HepG2 (cell line): ENCODE measurements around the gene TTLL13. TPM values are rescaled to one million over a fixed set of nuclear protein-coding genes. Genes with fewer than 3 reads are reported as not detected.

ENCODE experiments used
- AGO2 ChIP-seq: fragments of 200-400 bp; formaldehyde crosslinking; optimal IDR thresholded peaks from 2 replicates; pipeline ENCODE3; 2017; ENCODE audit warnings: mild to moderate bottlenecking, low read depth, low read length, moderate library complexity
- ETV5 ChIP-seq: IDR thresholded peaks from 2 replicates; pipeline ENCODE4 v1.6.1; 2018; ENCODE audit warnings: missing biosample characterization, missing genetic modification reagents, inconsistent platforms, borderline replicate concordance
- FOXM1 ChIP-seq: sonication (generic); formaldehyde crosslinking; IDR thresholded peaks from 2 replicates; pipeline ENCODE4 v1.5.0; 2020; ENCODE audit warnings: missing genetic modification reagents
- HMGA1 ChIP-seq: sonication (generic); formaldehyde crosslinking; conservative IDR thresholded peaks from 2 replicates; pipeline ENCODE4 v1.4.0; 2020; ENCODE audit warnings: missing genetic modification reagents
- JUND ChIP-seq: sonication (generic); formaldehyde crosslinking; IDR thresholded peaks from 2 replicates; pipeline ENCODE4 v1.8.0; 2022; ENCODE audit warnings: mild to moderate bottlenecking, missing genetic modification reagents
- NCOA5 ChIP-seq: sonication (generic); formaldehyde crosslinking; IDR thresholded peaks from 2 replicates; pipeline ENCODE4 v1.4.0; 2020; ENCODE audit warnings: missing genetic modification reagents
- NCOR1 ChIP-seq: fragments of 200-600 bp; sonication (generic); IDR thresholded peaks from 2 replicates; pipeline ENCODE4 v1.7.0; 2017; ENCODE audit warnings: antibody characterized with exemption, low read length, borderline replicate concordance
- PRMT3 ChIP-seq: sonication (generic); formaldehyde crosslinking; IDR thresholded peaks from 2 replicates; pipeline ENCODE4 v1.8.1; 2022; ENCODE audit warnings: low read depth, mild to moderate bottlenecking, moderate library complexity, missing genetic modification reagents, borderline replicate concordance
- RAD21 ChIP-seq: fragments of 450-650 bp; formaldehyde crosslinking; IDR thresholded peaks from 2 replicates; pipeline ENCODE4 v1.5.0; 2020; ENCODE audit warnings: mild to moderate bottlenecking
- SPEN ChIP-seq: sonication (generic); formaldehyde crosslinking; IDR thresholded peaks from 2 replicates; pipeline ENCODE4 v1.5.1; 2020; ENCODE audit warnings: low read depth, mild to moderate bottlenecking, missing genetic modification reagents
- SSRP1 ChIP-seq: IDR thresholded peaks from 2 replicates; pipeline ENCODE4 v1.6.1; 2016; ENCODE audit warnings: control low read depth
- STAT5B ChIP-seq: sonication (generic); formaldehyde crosslinking; IDR thresholded peaks from 2 replicates; pipeline ENCODE4 v1.4.0; 2020; ENCODE audit warnings: missing genetic modification reagents
- XBP1 ChIP-seq: sonication (generic); formaldehyde crosslinking; IDR thresholded peaks from 2 replicates; pipeline ENCODE4 v1.5.0; 2020; ENCODE audit warnings: missing genetic modification reagents
- ZBTB21 ChIP-seq: sonication (generic); formaldehyde crosslinking; IDR thresholded peaks from 2 replicates; pipeline ENCODE4 v1.4.0; 2020; ENCODE audit warnings: missing genetic modification reagents
- ZBTB7B ChIP-seq: sonication (generic); formaldehyde crosslinking; IDR thresholded peaks from 2 replicates; pipeline ENCODE4 v1.4.0; 2020; ENCODE audit warnings: missing genetic modification reagents
- ZFP90 ChIP-seq: sonication (generic); formaldehyde crosslinking; IDR thresholded peaks from 2 replicates; pipeline ENCODE4 v1.8.0; 2022; ENCODE audit warnings: missing genetic modification reagents, mild to moderate bottlenecking, inconsistent platforms, borderline replicate concordance
- ZNF136 ChIP-seq: sonication (generic); formaldehyde crosslinking; IDR thresholded peaks from 2 replicates; pipeline ENCODE4 v1.8.1; 2022; ENCODE audit warnings: low read depth, mild to moderate bottlenecking, moderate library complexity, missing genetic modification reagents
- ZNF577 ChIP-seq: sonication (generic); formaldehyde crosslinking; IDR thresholded peaks from 2 replicates; pipeline ENCODE4 v1.4.0; 2020; ENCODE audit warnings: mild to moderate bottlenecking, low read depth, missing genetic modification reagents, borderline replicate concordance
- ZNF672 ChIP-seq: sonication (generic); formaldehyde crosslinking; IDR thresholded peaks from 2 replicates; pipeline ENCODE4 v1.8.1; 2022; ENCODE audit warnings: missing genetic modification reagents
- ZNF766 ChIP-seq: sonication (generic); formaldehyde crosslinking; IDR thresholded peaks from 2 replicates; pipeline ENCODE4 v1.5.0; 2020; ENCODE audit warnings: missing genetic modification reagents, borderline replicate concordance
- ZSCAN29 ChIP-seq: sonication (generic); formaldehyde crosslinking; conservative IDR thresholded peaks from 2 replicates; pipeline ENCODE4 v1.4.0; 2020; ENCODE audit warnings: mild to moderate bottlenecking, missing genetic modification reagents
- polyA plus RNA-seq, 8 experiments: library from polyadenylated mRNA; depleted of rRNA in 3 of 8; stranded (reverse) in 7 of 8; unstranded in 1 of 8; fragments of >200 nt; fragmentation: Illumina TruSeq in 4 of 8; extraction: Trizol in 4 of 8; gene quantifications; 2 replicates each; pipeline versions ENCODE4 v1.2.1 to v1.2.3, GENCODE V29; 2011 to 2016; ENCODE audit warnings: low read depth in 4 of 8, missing spikeins in 1 of 8, mixed read lengths in 1 of 8; ENCODE audit not compliant: insufficient read depth in 1 of 8
- total RNA-seq, 5 experiments: library from RNA; depleted of rRNA; stranded (reverse); fragments of >200 nt; fragmentation: Illumina TruSeq; extraction: Trizol; gene quantifications; 2 replicates each; pipeline ENCODE4 v1.2.3, GENCODE V29; 2016; ENCODE audit warnings: low read depth in 1 of 5
- TF ChIP-seq, protein P1 (sequence below): sonication (generic); formaldehyde crosslinking; IDR thresholded peaks from 2 replicates; pipeline ENCODE4 v1.4.0; 2020; ENCODE audit warnings: missing genetic modification reagents, borderline replicate concordance
- TF ChIP-seq, protein P2 (sequence below): sonication (generic); formaldehyde crosslinking; IDR thresholded peaks from 2 replicates; pipeline ENCODE4 v1.4.0; 2020; ENCODE audit warnings: mild to moderate bottlenecking, missing genetic modification reagents
- TF ChIP-seq, protein P3 (sequence below): sonication (generic); IDR thresholded peaks from 2 replicates; pipeline ENCODE4 v1.6.1; 2016; ENCODE audit warnings: low read depth, borderline replicate concordance
- TF ChIP-seq, protein P4 (sequence below): sonication (generic); formaldehyde crosslinking; IDR thresholded peaks from 2 replicates; pipeline ENCODE4 v1.8.0; 2022; ENCODE audit warnings: mild to moderate bottlenecking, missing genetic modification reagents, moderate library complexity

Gene TTLL13
- total and polyA plus RNA-seq, 2 of the 13 experiments (the other 11 are each of a cell fraction or from before 2014, with no cell fraction given), result 0.07 to 0.29 TPM

DNA sequence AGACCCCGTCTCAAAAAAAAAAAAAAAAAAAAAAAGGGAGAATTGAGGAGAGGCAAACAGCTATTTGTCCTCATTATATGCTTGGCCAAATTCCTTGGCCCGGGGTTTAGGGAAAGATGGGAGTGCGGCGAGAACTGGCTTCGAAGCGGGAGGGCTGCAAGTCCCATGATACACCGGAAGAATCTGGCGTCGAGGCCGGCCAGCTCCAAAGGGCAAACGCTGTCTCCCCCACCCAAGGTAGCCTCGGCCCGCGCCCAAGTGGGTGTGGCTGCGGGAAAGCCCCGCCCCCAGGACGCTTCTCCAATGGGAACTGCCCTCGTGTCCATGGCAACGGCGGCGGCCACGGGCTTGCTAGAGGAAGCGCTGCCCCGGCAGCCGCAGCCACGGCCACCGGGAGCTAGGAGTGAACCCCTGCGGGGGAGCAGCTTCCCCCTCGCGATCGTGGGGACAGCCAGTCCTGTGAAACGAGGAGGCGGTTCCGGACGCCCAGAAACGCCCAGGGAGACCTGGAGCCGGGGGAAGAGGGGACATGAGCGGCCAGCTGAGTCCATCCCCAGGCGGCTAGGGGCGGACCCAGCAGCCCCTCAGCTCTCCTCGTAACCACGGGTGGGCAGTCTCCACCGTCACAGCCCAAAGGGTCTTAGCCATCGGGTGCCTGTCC lies at the start of gene TTLL13 (continued):
- TF ChIP-seq, protein P1, sequence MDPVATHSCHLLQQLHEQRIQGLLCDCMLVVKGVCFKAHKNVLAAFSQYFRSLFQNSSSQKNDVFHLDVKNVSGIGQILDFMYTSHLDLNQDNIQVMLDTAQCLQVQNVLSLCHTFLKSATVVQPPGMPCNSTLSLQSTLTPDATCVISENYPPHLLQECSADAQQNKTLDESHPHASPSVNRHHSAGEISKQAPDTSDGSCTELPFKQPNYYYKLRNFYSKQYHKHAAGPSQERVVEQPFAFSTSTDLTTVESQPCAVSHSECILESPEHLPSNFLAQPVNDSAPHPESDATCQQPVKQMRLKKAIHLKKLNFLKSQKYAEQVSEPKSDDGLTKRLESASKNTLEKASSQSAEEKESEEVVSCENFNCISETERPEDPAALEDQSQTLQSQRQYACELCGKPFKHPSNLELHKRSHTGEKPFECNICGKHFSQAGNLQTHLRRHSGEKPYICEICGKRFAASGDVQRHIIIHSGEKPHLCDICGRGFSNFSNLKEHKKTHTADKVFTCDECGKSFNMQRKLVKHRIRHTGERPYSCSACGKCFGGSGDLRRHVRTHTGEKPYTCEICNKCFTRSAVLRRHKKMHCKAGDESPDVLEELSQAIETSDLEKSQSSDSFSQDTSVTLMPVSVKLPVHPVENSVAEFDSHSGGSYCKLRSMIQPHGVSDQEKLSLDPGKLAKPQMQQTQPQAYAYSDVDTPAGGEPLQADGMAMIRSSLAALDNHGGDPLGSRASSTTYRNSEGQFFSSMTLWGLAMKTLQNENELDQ (CRISPR knock-in tag), result no peak
- TF ChIP-seq JUND (CRISPR knock-in tag) (no peak), SPEN (CRISPR knock-in tag) (peak; percentile 65; the same call in 1 of the 2 replicates), AGO2 (peak; percentile 56), SSRP1 (no peak), XBP1 (CRISPR knock-in tag) (no peak), ETV5 (CRISPR knock-in tag) (peak; percentile 80), STAT5B (CRISPR knock-in tag) (no peak), ZNF136 (no peak; the same call in 1 of the 2 replicates), ZNF672 (no peak), ZBTB21 (CRISPR knock-in tag) (no peak), ZBTB7B (CRISPR knock-in tag) (no peak; the same call in 1 of the 2 replicates), RAD21 (peak; percentile 24; the same call in 1 of the 2 replicates), ZSCAN29 (CRISPR knock-in tag) (no peak), NCOR1 (no peak), FOXM1 (CRISPR knock-in tag) (no peak), ZNF577 (no peak), ZFP90 (no peak; the same call in 1 of the 2 replicates), PRMT3 (CRISPR knock-in tag) (no peak), HMGA1 (no peak), ZNF766 (CRISPR knock-in tag) (no peak), NCOA5 (CRISPR knock-in tag) (no peak)
- TF ChIP-seq, protein P2, sequence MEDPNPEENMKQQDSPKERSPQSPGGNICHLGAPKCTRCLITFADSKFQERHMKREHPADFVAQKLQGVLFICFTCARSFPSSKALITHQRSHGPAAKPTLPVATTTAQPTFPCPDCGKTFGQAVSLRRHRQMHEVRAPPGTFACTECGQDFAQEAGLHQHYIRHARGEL (CRISPR knock-in tag), result 0 out of 2 replicates have a peak, but pooled peaks have one; percentile 67
- TF ChIP-seq, protein P3, sequence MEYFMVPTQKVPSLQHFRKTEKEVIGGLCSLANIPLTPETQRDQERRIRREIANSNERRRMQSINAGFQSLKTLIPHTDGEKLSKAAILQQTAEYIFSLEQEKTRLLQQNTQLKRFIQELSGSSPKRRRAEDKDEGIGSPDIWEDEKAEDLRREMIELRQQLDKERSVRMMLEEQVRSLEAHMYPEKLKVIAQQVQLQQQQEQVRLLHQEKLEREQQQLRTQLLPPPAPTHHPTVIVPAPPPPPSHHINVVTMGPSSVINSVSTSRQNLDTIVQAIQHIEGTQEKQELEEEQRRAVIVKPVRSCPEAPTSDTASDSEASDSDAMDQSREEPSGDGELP, result peak; percentile 33; the same call in 1 of the 2 replicates
- TF ChIP-seq, protein P4, sequence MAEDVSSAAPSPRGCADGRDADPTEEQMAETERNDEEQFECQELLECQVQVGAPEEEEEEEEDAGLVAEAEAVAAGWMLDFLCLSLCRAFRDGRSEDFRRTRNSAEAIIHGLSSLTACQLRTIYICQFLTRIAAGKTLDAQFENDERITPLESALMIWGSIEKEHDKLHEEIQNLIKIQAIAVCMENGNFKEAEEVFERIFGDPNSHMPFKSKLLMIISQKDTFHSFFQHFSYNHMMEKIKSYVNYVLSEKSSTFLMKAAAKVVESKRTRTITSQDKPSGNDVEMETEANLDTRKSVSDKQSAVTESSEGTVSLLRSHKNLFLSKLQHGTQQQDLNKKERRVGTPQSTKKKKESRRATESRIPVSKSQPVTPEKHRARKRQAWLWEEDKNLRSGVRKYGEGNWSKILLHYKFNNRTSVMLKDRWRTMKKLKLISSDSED (CRISPR knock-in tag), result no peak
